ENCODE results near the gene RPS3.

GRCh38 chr11:75422248-75423231, 23.2 kb downstream of the RPS3 start:
- TF ChIP-seq, protein P1, sequence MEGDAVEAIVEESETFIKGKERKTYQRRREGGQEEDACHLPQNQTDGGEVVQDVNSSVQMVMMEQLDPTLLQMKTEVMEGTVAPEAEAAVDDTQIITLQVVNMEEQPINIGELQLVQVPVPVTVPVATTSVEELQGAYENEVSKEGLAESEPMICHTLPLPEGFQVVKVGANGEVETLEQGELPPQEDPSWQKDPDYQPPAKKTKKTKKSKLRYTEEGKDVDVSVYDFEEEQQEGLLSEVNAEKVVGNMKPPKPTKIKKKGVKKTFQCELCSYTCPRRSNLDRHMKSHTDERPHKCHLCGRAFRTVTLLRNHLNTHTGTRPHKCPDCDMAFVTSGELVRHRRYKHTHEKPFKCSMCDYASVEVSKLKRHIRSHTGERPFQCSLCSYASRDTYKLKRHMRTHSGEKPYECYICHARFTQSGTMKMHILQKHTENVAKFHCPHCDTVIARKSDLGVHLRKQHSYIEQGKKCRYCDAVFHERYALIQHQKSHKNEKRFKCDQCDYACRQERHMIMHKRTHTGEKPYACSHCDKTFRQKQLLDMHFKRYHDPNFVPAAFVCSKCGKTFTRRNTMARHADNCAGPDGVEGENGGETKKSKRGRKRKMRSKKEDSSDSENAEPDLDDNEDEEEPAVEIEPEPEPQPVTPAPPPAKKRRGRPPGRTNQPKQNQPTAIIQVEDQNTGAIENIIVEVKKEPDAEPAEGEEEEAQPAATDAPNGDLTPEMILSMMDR (IDR thresholded peaks at IDR 0.05; ENCODE audit: poor library complexity), result no peak
- TF ChIP-seq EZH2phosphoT487 (IDR thresholded peaks at IDR 0.05; ENCODE audit: low read depth, severe bottlenecking, unreplicated experiment), result no peak

Measured in hepatocyte (in vitro differentiated cells).